Vagina (tissue), 2 donors: ENCODE measurements around the gene CDK2AP2. TPM values are rescaled to one million over a fixed set of nuclear protein-coding genes. Genes with fewer than 3 reads are reported as not detected.

Experiments
- DNase-seq, 2 donors: peaks; one replicate each; pipeline ENCODE4 v3.0.0-alpha.2; 2017; ENCODE audit errors: extremely low spot score in 2 of 2
- H3K27ac ChIP-seq: fragments of 200-600 bp; sonication (generic); one replicate; pipeline ENCODE4 v1.5.1; 2019
- H3K27me3 ChIP-seq: fragments of 200-600 bp; sonication (generic); one replicate; pipeline ENCODE4 v1.5.1; 2019
- H3K36me3 ChIP-seq, 2 donors: fragments of 200-600 bp; sonication (generic); one replicate each; pipeline ENCODE4 v1.5.1; 2017 to 2019
- H3K4me1 ChIP-seq: fragments of 200-600 bp; sonication (generic); one replicate; pipeline ENCODE4 v1.5.1; 2019
- H3K4me3 ChIP-seq, 2 donors: fragments of 200-600 bp; sonication (generic); 1 replicate in 1 of 2; 2 replicates in 1 of 2; pipeline ENCODE4 v1.5.1; 2016 to 2019
- H3K9me3 ChIP-seq: fragments of 200-600 bp; sonication (generic); one replicate; pipeline ENCODE4 v1.5.1; 2019
- CTCF ChIP-seq, 3 experiments: fragments of 450-650 bp in 2 of 3; fragments of 200-600 bp in 1 of 3; sonication (generic) in 1 of 3; IDR thresholded peaks; one replicate each; pipeline ENCODE4 v1.5.1; 2017 to 2019; ENCODE audit warnings: antibody characterized with exemption in 3 of 3, mild to moderate bottlenecking in 2 of 3, moderate library complexity in 2 of 3
- POLR2A ChIP-seq, 2 donors: fragments of 450-650 bp; IDR thresholded peaks; one replicate each; pipeline ENCODE4 v1.6.1; 2017; ENCODE audit warnings: antibody characterized with exemption in 2 of 2, mild to moderate bottlenecking in 2 of 2, moderate library complexity in 2 of 2
- POLR2AphosphoS5 ChIP-seq, 2 donors: sonication (generic); formaldehyde crosslinking; IDR thresholded peaks; one replicate each; pipeline ENCODE4 v1.9.0; 2017; ENCODE audit warnings: antibody characterized with exemption in 2 of 2, mild to moderate bottlenecking in 2 of 2, low read depth in 1 of 2; ENCODE audit not compliant: insufficient read depth in 1 of 2
- intact Hi-C: fragments of 100-400 bp; cut with DNase I; formaldehyde crosslinking; loops from one replicate; pipeline ENCODE4 v1.15.1; 2023
- total RNA-seq: library from RNA; depleted of rRNA; stranded (reverse); fragments of >200 nt; gene quantifications from one replicate; pipeline ENCODE4 v1.2.3, GENCODE V29; 2016

Gene CDK2AP2
- total RNA-seq, 1 donor from 2014 or later, result 46.4 TPM

GRCh38 chr11:67493548-67494370 lies 14.2 kb downstream of the CDK2AP2 start:
- H3K9me3 ChIP-seq, result no peaks in the 10 kb centered on the region
- H3K4me3 ChIP-seq, result no peak overlapping the region
- intact Hi-C loops, result no loop called here
- H3K27ac ChIP-seq, result no peak overlapping the region
- H3K36me3 ChIP-seq, result peaks cover 0 to 41% of the 10 kb centered on the region in 2 donors
- H3K27me3 ChIP-seq, result no peaks in the 10 kb centered on the region
- no peaks in the 10 kb centered on the region for H3K4me1 ChIP-seq
- no peak for DNase-seq
- no peak for TF ChIP-seq CTCF (IDR thresholded peaks at IDR 0.05)
- no peak for TF ChIP-seq POLR2AphosphoS5 (IDR thresholded peaks at IDR 0.05; ENCODE audit: insufficient read depth in 1 of 2, low read depth in 1 of 2)
- no peak for TF ChIP-seq POLR2A (IDR thresholded peaks at IDR 0.05)

DNA sequence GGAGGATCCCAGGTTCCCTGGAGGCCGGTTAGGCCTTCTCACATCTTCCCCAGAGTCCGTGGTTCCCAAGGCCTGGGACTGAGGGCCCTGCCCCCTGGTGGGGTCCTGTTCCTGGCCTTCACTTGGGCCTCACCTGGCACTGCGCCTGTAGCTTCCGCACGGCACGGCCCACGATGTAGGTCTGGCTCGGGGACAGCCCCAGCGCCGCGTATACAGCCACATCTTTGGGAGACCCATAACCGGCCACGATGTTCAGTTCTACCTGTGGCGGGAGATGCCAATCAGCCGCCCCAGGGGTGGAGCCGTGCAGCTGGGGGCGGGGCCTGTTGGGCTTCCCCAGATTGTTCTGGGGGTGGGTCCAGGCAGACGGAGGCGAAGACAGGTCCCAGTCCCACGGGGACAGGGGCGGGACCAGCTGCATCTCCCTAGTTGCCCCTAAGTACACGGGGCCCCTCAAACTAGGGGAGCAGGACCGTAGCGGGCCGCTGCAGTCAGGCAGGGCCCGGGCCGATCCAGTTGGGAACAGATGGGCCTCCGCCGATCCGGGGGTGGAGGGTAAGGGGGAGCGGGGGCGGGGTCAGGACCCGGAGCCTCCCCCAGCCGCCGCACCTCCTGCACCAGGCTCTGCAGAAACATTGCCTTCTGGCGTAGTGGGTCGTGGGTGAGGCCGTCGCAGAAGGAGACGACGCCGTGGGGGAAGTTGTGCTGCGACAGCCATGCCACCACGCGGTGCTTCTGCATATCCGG lies 15.0 kb downstream of the CDK2AP2 start:
- Histone ChIP-seq H3K36me3 (peaks cover 0 to 39% of the 10 kb centered on the region in 2 donors), H3K4me1 (no peaks in the 10 kb centered on the region), H3K27me3 (no peaks in the 10 kb centered on the region), H3K27ac (no peak overlapping the region), H3K4me3 (no peak overlapping the region), H3K9me3 (no peaks in the 10 kb centered on the region)
- intact Hi-C loops, result no loop called here
- no peak for DNase-seq
- TF ChIP-seq CTCF (IDR thresholded peaks at IDR 0.05), result no peak
- TF ChIP-seq POLR2A (IDR thresholded peaks at IDR 0.05), result no peak
- TF ChIP-seq POLR2AphosphoS5 (IDR thresholded peaks at IDR 0.05; ENCODE audit: insufficient read depth in 1 of 2, low read depth in 1 of 2), result no peak

DNA sequence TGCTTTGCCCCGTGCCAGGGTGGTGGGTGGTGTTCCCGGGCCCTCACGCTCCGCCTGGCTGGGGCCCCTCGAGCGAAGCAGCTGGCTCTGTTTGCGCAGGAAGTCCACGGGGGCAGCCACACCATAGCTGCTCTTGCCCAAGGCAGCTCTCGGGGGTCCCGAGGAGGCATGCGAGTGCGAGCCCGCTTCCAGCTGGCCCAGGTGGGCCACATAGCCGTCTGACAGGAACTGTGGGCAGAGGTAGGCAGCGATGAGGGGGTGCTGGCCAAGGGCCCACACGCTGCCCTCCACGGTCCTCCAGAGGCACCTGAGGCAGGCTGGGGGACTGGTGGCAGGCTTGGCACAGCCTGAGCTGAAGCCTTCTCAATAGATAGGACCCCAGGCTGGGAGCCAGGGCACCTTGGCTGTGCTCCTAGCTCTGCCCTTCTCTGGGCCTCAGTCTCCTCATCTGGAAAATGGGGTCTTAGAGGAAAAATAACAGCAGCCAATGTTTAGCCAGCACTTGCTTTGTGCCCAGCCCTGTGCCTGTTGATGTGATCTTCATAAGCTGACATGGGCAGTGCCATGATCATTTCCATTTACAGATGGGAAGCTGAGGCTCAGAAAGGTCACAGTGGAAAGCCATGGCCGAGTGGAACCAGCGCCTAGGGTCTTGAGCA lies 15.8 kb downstream of the CDK2AP2 start:
- no peak for DNase-seq
- no peak overlapping the region for H3K4me3 ChIP-seq
- TF ChIP-seq CTCF (IDR thresholded peaks at IDR 0.05) (no peak), POLR2A (IDR thresholded peaks at IDR 0.05) (no peak), POLR2AphosphoS5 (IDR thresholded peaks at IDR 0.05; ENCODE audit: insufficient read depth in 1 of 2, low read depth in 1 of 2) (no peak)

GRCh38 chr11:67491276-67492068 lies 16.5 kb downstream of the CDK2AP2 start:
- intact Hi-C loops, result no loop called here
- no peak overlapping the region for H3K27ac ChIP-seq
- no peaks in the 10 kb centered on the region for H3K9me3 ChIP-seq
- no peak for TF ChIP-seq POLR2A (IDR thresholded peaks at IDR 0.05)
- TF ChIP-seq POLR2AphosphoS5 (IDR thresholded peaks at IDR 0.05; ENCODE audit: insufficient read depth in 1 of 2, low read depth in 1 of 2), result no peak
- no peak for TF ChIP-seq CTCF (IDR thresholded peaks at IDR 0.05)
- H3K27me3 ChIP-seq, result no peaks in the 10 kb centered on the region
- no peak for DNase-seq
- peaks cover 2% of the 10 kb centered on the region for H3K4me1 ChIP-seq
- H3K4me3 ChIP-seq, result no peak overlapping the region
- peaks cover 0 to 47% of the 10 kb centered on the region in 2 donors for H3K36me3 ChIP-seq

More for the DNA sequence above, 15.8 kb downstream of the CDK2AP2 start:
- Histone ChIP-seq H3K36me3 (peaks cover 0 to 45% of the 10 kb centered on the region in 2 donors), H3K27me3 (no peaks in the 10 kb centered on the region), H3K27ac (no peak overlapping the region), H3K4me1 (no peaks in the 10 kb centered on the region), H3K9me3 (no peaks in the 10 kb centered on the region)
- intact Hi-C loops, result no loop called here
